Erythroblast (primary cell): ENCODE measurements around the gene NAA10.

Source experiments
- GATA1 ChIP-seq: IDR thresholded peaks from 2 replicates; pipeline ENCODE4 v1.6.1; 2011; ENCODE audit warnings: low read depth, mild to moderate bottlenecking, control low read depth, low read length, moderate library complexity
- POLR2A ChIP-seq: IDR thresholded peaks from 2 replicates; pipeline ENCODE4 v1.6.1; 2011; ENCODE audit warnings: mild to moderate bottlenecking, low read length

DNA sequence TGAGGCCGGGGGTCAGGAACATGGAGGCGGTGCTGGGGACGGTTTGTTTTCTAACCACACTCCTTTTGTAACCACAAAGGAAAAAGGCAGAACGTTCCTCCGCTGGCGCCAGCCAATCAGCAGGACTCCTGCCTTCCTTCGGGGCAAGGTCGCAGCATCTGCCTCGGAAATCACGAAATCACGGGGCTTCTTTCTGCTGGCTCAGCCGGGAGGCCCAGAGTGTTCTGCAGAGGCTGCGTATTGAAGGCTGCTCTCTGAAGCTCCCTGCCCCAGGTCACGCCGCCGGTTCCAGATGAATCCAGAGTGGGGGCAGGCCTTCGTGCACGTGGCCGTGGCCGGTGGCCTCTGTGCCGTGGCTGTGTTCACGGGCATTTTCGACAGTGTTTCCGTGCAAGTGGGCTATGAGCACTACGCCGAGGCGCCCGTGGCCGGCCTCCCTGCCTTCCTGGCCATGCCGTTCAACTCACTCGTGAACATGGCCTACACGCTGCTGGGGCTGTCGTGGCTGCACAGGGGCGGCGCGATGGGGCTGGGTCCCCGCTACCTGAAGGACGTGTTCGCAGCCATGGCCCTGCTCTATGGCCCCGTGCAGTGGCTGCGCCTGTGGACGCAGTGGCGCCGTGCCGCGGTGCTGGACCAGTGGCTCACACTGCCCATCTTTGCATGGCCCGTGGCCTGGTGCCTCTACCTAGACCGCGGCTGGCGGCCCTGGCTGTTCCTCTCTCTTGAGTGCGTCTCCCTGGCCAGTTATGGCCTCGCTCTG, 47.1 kb upstream of the NAA10 start:
- TF ChIP-seq POLR2A, result no peak
- no peak for TF ChIP-seq GATA1
